CD4-positive, alpha-beta T cell treated with Interleukin-2 at 100 ng/mL for 4 hours (primary cell): ENCODE data around the gene ABCG4.

ENCODE experiments used
- DNase-seq: peaks from one replicate; pipeline ENCODE4 v3.0.0-alpha.2; 2020; ENCODE audit warnings: low spot score

Gene ABCG4

DNA sequence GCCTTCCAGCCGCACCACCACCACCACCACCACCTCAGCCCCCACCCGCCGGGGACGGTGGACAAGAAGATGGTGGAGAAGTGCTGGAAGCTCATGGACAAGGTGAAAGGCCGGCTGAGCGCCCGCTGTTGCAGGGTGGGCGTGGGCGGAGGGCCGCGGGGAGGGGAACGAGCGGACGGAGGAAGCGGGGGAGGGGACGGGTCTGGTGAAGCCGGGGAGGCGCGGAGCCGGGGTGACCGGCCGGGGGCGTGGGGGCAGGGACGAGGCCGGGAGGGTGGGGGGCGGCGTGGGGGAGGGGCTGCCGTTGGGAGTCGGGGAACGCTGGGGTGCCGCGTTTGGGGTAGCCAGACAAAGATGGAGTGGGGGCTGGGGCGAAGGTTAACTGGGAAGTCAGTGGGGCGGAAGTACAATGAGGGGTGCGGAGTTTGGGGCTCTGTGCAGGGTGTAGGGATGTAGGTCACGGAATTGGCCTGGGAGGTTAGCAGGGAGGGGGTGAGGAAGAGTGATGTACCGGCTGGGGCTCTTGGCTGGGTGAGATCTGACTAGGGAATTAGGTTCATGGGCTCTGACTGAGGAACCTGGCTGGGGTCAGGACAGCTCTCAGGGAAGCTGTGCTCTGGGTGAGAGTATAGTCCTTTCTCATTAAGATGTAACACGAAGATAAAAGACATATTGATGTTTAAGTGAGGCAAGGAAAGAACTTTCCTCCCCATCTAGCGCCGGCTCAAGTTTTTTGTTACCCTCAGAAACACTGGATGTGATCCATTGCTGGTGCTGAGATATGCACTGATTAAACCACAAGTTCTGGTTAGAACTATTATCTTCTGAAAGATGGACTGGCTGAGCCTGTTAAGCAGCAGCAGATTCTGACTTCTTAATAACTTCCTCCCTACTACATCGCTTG, 57.9 kb downstream of the ABCG4 start:
- DNase-seq, result peak; percentile 31

DNA sequence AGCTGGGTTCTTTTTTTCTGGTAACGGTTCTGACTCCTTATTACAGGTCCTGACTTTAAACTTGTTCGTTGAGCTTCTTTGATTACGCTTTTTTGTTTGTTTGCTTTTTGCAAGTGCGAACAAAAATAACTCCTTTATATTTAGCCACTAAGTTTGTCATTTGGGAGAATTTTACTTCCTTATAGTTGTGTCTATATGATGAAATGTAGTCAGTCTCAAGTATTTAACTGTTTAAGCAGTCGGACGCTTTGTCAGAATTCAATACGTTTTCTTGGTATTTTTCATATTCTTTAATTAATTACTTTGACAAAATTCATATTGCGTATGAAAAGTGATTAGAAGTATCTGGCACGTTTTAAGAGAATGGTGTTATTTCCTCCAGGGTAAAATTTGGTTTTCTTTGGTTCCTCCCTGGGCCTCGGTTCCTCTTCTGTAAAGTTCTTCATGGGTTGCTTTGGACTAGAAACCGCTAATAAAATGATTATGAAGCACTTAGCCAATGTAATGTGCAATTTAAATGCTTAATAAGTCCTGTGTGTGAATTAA, 58.6 kb downstream of the ABCG4 start:
- DNase-seq, result no peak

DNA sequence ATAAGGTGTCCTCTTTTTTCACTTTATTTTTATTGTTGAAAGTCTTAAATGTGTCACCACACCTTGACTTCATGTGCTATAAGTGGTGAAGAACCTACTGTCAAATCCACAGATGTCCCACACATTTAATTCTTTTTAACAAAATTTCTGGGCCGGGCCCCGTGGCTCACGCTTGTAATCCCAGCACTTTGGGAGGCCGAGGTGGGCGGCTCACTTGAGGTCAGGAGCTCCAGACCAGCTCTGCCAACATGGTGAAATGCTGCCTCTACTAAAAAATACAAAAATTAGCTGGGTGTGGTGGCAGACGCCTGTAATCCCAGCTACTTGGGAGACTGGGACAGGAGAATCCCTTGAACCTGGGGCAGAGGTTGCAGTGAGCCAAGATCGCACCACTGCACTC, 60.3 kb downstream of the ABCG4 start:
- DNase-seq, result no peak

DNA sequence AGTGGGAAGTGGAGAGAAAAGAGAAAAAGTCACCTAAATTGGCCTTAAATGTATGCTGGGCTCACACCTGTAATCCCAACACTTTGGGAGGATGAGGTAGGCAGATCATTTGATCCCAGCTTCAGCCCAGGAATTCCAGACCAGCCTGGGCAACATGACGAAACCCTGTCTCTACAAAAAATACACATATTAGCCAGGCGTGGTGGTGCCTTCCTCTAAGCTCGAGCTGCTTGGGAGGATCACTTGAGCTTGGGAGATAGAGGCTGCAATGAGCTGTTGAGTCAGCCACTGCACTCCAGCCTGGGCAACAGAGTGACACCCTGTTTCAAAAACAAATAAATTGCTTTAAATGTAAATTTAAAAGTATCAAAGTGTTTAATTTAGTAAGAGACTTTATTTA, 61.2 kb downstream of the ABCG4 start:
- DNase-seq, result no peak
